WI38 (cell line): ENCODE measurements around the gene AHSG.

Experiments
- H3K4me3 ChIP-seq: 2 replicates; pipeline ENCODE4 v1.5.1; 2011; ENCODE audit warnings: low read depth, mild to moderate bottlenecking, control low read depth, low read length
- TF ChIP-seq, protein P1 (sequence below): IDR thresholded peaks from 2 replicates; pipeline ENCODE4 v1.5.1; 2012; ENCODE audit warnings: low read depth, mild to moderate bottlenecking, control low read depth, low read length

The AHSG gene, protein sequence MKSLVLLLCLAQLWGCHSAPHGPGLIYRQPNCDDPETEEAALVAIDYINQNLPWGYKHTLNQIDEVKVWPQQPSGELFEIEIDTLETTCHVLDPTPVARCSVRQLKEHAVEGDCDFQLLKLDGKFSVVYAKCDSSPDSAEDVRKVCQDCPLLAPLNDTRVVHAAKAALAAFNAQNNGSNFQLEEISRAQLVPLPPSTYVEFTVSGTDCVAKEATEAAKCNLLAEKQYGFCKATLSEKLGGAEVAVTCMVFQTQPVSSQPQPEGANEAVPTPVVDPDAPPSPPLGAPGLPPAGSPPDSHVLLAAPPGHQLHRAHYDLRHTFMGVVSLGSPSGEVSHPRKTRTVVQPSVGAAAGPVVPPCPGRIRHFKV

DNA sequence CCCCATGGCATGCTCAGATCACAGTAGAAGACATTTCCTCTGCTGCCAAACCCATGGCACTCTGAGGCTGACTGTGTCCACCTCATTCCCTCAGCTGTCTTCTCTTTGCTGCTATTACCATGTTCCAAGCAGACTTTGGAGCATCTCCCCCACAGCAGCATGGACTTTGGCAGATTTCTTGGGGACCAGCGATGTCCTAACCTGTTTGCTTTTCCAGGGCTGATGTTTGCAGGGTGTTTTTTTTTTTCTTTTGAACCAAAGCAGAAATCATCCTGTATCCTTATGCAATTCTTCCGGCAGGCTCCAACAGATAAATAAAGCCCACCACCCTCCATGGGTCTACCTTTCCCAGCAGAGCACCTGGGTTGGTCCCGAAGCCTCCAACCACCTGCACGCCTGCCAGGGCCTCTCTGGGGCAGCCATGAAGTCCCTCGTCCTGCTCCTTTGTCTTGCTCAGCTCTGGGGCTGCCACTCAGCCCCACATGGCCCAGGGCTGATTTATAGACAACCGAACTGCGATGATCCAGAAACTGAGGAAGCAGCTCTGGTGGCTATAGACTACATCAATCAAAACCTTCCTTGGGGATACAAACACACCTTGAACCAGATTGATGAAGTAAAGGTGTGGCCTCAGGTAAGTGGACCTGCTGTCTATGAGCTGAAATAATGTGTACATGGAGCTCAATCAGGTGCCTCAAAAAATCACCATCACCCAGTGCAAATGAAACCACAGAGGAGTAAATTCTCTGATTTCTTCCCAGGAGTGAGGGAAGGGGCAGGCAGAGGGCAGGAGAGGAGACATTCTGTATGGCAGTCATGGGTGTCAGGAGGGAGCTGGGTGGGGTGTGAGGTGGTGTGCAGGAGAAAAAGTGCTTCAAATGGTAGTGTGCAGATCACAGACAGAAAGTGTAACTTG is at the start of gene AHSG:
Gene AHSG (plus strand): TSS at position 340 of the 916 bp plus-strand sequence. CDS start 82 bp downstream, at position 422.
- H3K4me3 ChIP-seq, result no peak within 1 kb of the TSS
- TF ChIP-seq, protein P1, sequence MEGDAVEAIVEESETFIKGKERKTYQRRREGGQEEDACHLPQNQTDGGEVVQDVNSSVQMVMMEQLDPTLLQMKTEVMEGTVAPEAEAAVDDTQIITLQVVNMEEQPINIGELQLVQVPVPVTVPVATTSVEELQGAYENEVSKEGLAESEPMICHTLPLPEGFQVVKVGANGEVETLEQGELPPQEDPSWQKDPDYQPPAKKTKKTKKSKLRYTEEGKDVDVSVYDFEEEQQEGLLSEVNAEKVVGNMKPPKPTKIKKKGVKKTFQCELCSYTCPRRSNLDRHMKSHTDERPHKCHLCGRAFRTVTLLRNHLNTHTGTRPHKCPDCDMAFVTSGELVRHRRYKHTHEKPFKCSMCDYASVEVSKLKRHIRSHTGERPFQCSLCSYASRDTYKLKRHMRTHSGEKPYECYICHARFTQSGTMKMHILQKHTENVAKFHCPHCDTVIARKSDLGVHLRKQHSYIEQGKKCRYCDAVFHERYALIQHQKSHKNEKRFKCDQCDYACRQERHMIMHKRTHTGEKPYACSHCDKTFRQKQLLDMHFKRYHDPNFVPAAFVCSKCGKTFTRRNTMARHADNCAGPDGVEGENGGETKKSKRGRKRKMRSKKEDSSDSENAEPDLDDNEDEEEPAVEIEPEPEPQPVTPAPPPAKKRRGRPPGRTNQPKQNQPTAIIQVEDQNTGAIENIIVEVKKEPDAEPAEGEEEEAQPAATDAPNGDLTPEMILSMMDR, result no peak

DNA sequence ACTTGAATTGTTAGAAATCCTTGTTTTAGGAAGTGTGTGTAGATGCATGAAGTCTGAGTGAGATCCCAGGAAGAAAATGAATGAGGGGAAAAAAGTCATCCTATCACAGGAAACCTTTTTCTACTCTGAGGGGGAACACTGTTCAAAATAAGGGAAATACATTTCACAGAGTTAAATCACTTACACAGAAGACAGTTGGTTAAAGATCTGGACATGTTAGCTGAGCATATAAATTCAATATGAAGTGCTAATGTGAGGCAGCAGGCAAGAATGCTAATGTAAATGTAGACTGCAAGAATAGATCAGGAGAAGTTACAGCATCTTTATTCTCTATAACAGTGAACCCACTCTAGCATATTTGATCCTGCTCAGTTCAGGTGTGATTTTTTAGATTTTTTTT is 48.3 kb upstream of the AHSG start:
- TF ChIP-seq, protein P1, result no peak
- H3K4me3 ChIP-seq, result no peak overlapping the region

DNA sequence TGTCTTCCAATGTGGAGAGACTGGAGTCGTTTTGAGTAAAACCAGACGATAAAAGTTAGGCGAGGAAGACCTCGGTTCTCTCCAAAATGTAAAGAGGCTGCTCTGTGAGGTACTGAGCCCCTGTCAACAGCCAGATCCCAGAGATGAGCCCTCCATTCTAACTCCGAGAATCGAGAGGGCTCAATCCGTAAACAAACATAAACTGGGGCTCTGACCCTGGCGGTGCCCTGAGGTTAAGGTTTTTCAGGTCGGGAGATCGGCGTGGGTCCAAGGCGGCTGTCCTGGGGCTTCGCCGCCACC is 46.1 kb upstream of the AHSG start:
- TF ChIP-seq, protein P1, result no peak
- H3K4me3 ChIP-seq, result peak overlapping the region; percentile 97

DNA sequence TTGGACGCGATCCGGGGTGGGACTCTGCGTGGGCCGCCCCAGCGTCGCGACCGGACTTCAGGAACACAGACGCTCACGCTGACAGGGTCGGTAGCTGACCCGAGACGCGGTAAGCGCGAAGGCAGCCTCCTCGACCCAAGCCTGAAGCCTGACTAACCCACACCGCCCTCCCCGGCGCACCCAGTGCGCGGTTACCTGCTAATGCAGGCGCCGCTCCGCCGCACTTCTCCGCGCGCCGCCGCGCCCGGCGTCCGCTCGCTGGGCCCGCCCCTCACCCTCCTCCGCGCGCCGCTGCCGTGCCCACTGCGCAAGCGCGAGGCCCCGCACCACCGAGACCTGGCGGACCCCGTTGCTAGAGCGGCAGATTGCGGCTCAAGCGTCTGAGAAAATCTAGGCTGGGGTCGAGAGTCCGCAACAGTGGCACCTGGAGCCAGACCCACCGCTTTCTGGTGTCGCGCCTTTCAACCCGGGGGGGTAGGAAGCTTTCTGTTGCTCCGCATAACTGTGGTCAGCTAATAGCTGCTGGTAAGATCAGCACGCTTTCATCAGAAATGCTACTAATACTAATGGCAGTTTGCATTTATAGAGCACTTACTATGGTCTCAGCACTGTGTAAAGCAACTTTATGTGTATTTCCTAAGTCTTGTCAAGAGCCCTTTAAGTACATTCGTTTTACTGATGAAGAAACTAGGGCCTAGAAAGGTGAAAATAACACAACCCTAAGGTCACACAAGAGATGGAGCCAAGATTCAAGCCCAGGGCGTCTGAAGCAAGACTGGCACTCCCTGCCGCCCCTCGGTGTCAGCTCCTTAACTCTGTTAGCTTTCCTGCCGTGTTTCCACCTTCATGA is 45.6 kb upstream of the AHSG start, which contains the start of gene TBCCD1:
Gene TBCCD1 (minus strand): TSS at position 268 of the 850 bp plus-strand sequence. CDS start 3,010 bp downstream, outside the sequence.
- H3K4me3 ChIP-seq, result peak within 1 kb of the TSS; percentile 97
- TF ChIP-seq, protein P1, result no peak

DNA sequence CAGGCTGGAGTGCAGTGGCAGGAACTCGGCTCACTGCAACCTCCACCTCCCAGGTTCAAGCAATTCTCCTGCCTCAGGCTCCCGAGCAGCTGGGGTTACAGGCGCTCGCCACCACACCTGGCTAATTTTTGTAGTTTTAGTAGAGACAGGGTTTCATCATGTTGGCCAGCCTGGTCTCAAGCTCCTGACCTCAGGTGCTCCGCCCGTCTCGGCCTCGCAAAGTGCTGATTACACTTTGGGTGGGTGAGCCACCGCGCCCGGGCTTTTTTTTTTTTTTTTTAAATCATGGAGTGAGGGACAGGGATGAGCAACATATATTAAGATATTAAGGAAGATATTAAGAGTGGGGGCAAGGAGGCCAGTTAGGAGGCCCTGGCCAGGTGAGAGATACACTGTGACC is 43.5 kb upstream of the AHSG start:
- peak overlapping the region; percentile 79 for H3K4me3 ChIP-seq

DNA sequence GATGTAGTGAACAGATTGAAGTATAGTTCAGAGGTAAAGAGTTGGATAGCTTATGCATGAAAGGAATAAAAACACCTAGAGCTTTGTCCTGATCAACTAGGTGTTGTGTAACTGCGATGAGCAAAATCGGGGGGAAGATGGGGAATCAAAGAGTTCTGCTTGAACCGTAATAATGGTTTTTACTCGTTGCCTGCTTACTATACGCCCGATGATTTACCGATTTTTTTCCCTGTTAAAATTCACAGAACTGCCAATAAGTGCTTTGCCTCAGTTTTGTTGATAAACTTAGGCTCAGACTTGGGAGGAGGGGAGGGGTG is 43.1 kb upstream of the AHSG start:
- TF ChIP-seq, protein P1, result no peak
- H3K4me3 ChIP-seq, result peak overlapping the region; percentile 79
